Trophoblast cell (in vitro differentiated cells and primary cell): Measurements from ENCODE around the gene SLC6A18.

Source experiments
- DNase-seq, 2 donors: peaks; one replicate each; pipeline ENCODE4 v3.0.0-alpha.2; 2016
- H2AFZ ChIP-seq: 2 replicates; pipeline ENCODE4 v1.6.1; 2013; ENCODE audit warnings: low read length, moderate library complexity, mild to moderate bottlenecking; ENCODE audit not compliant: insufficient read depth, poor library complexity
- H2AK5ac ChIP-seq: 2 replicates; pipeline ENCODE4 v1.6.1; 2013; ENCODE audit warnings: mild to moderate bottlenecking, low read length
- H2BK120ac ChIP-seq: 2 replicates; pipeline ENCODE4 v1.6.1; 2013; ENCODE audit warnings: low read length, mild to moderate bottlenecking, moderate library complexity; ENCODE audit not compliant: insufficient read depth, poor library complexity
- H2BK12ac ChIP-seq: 2 replicates; pipeline ENCODE4 v1.6.1; 2013; ENCODE audit warnings: mild to moderate bottlenecking, low read length, moderate library complexity
- H2BK5ac ChIP-seq: 2 replicates; pipeline ENCODE4 v1.6.1; 2013; ENCODE audit warnings: low read length, low read depth, moderate library complexity, mild to moderate bottlenecking; ENCODE audit not compliant: poor library complexity
- H3K14ac ChIP-seq: 2 replicates; pipeline ENCODE4 v1.6.1; 2013; ENCODE audit warnings: mild to moderate bottlenecking, low read length
- H3K18ac ChIP-seq: 2 replicates; pipeline ENCODE4 v1.6.1; 2013; ENCODE audit warnings: mild to moderate bottlenecking, low read length
- H3K23ac ChIP-seq: 2 replicates; pipeline ENCODE4 v1.6.1; 2013; ENCODE audit warnings: low read length
- H3K27ac ChIP-seq: 2 replicates; pipeline ENCODE4 v1.5.1; 2013; ENCODE audit warnings: low read depth, mild to moderate bottlenecking, inconsistent platforms, low read length, moderate library complexity
- H3K27me3 ChIP-seq: 2 replicates; pipeline ENCODE4 v1.6.1; 2013; ENCODE audit warnings: inconsistent platforms, mild to moderate bottlenecking, low read length, moderate library complexity; ENCODE audit not compliant: insufficient read depth
- H3K36me3 ChIP-seq, 2 experiments: 1 replicate in 1 of 2; 2 replicates in 1 of 2; pipeline ENCODE4 v1.6.1; 2013; ENCODE audit warnings: low read length in 2 of 2, mild to moderate bottlenecking in 2 of 2, moderate library complexity in 1 of 2; ENCODE audit not compliant: insufficient read depth in 2 of 2, control insufficient read depth in 1 of 2
- H3K4ac ChIP-seq: 2 replicates; pipeline ENCODE4 v1.6.1; 2013; ENCODE audit warnings: low read depth, mild to moderate bottlenecking, low read length, moderate library complexity
- H3K4me1 ChIP-seq, 2 experiments: 1 replicate in 1 of 2; 2 replicates in 1 of 2; pipeline ENCODE4 v1.6.1; 2013; ENCODE audit warnings: low read length in 2 of 2, mild to moderate bottlenecking in 2 of 2, moderate library complexity in 1 of 2; ENCODE audit not compliant: insufficient read depth in 2 of 2, control insufficient read depth in 1 of 2
- H3K4me2 ChIP-seq: 2 replicates; pipeline ENCODE4 v1.6.1; 2013; ENCODE audit warnings: inconsistent platforms, mild to moderate bottlenecking, low read length, moderate library complexity
- H3K4me3 ChIP-seq: 2 replicates; pipeline ENCODE4 v1.5.1; 2013; ENCODE audit warnings: mild to moderate bottlenecking, low read depth, low read length, inconsistent platforms
- H3K79me1 ChIP-seq: one replicate; pipeline ENCODE4 v1.6.1; 2013; ENCODE audit warnings: low read length
- H3K79me2 ChIP-seq: 2 replicates; pipeline ENCODE4 v1.6.1; 2013; ENCODE audit warnings: low read length, mild to moderate bottlenecking; ENCODE audit not compliant: control insufficient read depth, insufficient read depth, poor library complexity
- H3K9ac ChIP-seq: 2 replicates; pipeline ENCODE4 v1.6.1; 2013; ENCODE audit warnings: mild to moderate bottlenecking, low read length
- H3K9me3 ChIP-seq: 2 replicates; pipeline ENCODE4 v1.6.1; 2013; ENCODE audit warnings: low read depth, mild to moderate bottlenecking, control low read depth, inconsistent platforms, low read length; ENCODE audit not compliant: insufficient read depth
- H4K12ac ChIP-seq: 2 replicates; pipeline ENCODE4 v1.6.1; 2013; ENCODE audit warnings: low read depth, mild to moderate bottlenecking, low read length, moderate library complexity
- H4K8ac ChIP-seq: 2 replicates; pipeline ENCODE4 v1.6.1; 2013; ENCODE audit warnings: low read depth, mild to moderate bottlenecking, low read length, moderate library complexity
- H4K91ac ChIP-seq: one replicate; pipeline ENCODE4 v1.6.1; 2013; ENCODE audit warnings: low read depth, mild to moderate bottlenecking, low read length, moderate library complexity
- WGBS: extraction: QIAGEN DNeasy Blood & Tissue Kit; methylation state at CpG from one replicate; pipeline ENCODE4 v1.1.7; 2013; ENCODE audit warnings: missing lambda C conversion rate; ENCODE audit not compliant: insufficient read length, insufficient coverage; ENCODE audit errors: extremely low coverage; 5-methylcytosine and 5-hydroxymethylcytosine counted together

Gene SLC6A18

GRCh38 chr5:1183424-1184162 lies 41.6 kb upstream of the SLC6A18 start:
- H3K4ac ChIP-seq: no peak overlapping the region
- no peaks in the 10 kb centered on the region for H3K36me3 ChIP-seq
- H4K91ac ChIP-seq: no peak overlapping the region
- no peak overlapping the region for H3K9ac ChIP-seq
- H3K23ac ChIP-seq: no peak overlapping the region
- H2AK5ac ChIP-seq: no peak overlapping the region
- no peaks in the 10 kb centered on the region for H3K4me1 ChIP-seq
- no peak overlapping the region for H3K18ac ChIP-seq
- H3K79me2 ChIP-seq: no peaks in the 10 kb centered on the region
- H3K27me3 ChIP-seq: no peaks in the 10 kb centered on the region
- no peak overlapping the region for H3K14ac ChIP-seq
- no peak overlapping the region for H2BK120ac ChIP-seq
- H2BK5ac ChIP-seq: no peak overlapping the region
- no peak overlapping the region for H3K4me2 ChIP-seq
- no peak overlapping the region for H2BK12ac ChIP-seq
- no peak overlapping the region for H4K12ac ChIP-seq
- no CpG with 5 or more reads among the region's 18 CpGs for WGBS
- no peak overlapping the region for H4K8ac ChIP-seq
- H3K4me3 ChIP-seq: no peak overlapping the region
- no peak overlapping the region for H3K27ac ChIP-seq
- no peaks in the 10 kb centered on the region for H3K9me3 ChIP-seq
- H2AFZ ChIP-seq: no peak overlapping the region
- no peak for DNase-seq
- no peaks in the 10 kb centered on the region for H3K79me1 ChIP-seq

- no peak overlapping the region for H3K27ac ChIP-seq
- no peak overlapping the region for H4K91ac ChIP-seq
- no peaks in the 10 kb centered on the region for H3K79me2 ChIP-seq
- H3K9me3 ChIP-seq: no peaks in the 10 kb centered on the region
- no peaks in the 10 kb centered on the region for H3K4me1 ChIP-seq
- no peak overlapping the region for H3K4ac ChIP-seq
- H2BK12ac ChIP-seq: no peak overlapping the region
- no peak overlapping the region for H3K9ac ChIP-seq
- H3K79me1 ChIP-seq: no peaks in the 10 kb centered on the region
- no peak overlapping the region for H3K4me3 ChIP-seq
- no peak overlapping the region for H4K12ac ChIP-seq
- H2AFZ ChIP-seq: no peak overlapping the region
- no peak overlapping the region for H3K18ac ChIP-seq
- no peak overlapping the region for H3K14ac ChIP-seq
- no peak for DNase-seq
- no peak overlapping the region for H2AK5ac ChIP-seq
- no peak overlapping the region for H3K4me2 ChIP-seq
- no peaks in the 10 kb centered on the region for H3K36me3 ChIP-seq
- H3K23ac ChIP-seq: no peak overlapping the region
- no peak overlapping the region for H4K8ac ChIP-seq
- H2BK120ac ChIP-seq: no peak overlapping the region
- H2BK5ac ChIP-seq: no peak overlapping the region
- WGBS: no CpG with 5 or more reads among the region's 8 CpGs
- no peaks in the 10 kb centered on the region for H3K27me3 ChIP-seq
These were observed 41.1 kb upstream of the SLC6A18 start for GRCh38 chr5:1184163-1184470.

DNA sequence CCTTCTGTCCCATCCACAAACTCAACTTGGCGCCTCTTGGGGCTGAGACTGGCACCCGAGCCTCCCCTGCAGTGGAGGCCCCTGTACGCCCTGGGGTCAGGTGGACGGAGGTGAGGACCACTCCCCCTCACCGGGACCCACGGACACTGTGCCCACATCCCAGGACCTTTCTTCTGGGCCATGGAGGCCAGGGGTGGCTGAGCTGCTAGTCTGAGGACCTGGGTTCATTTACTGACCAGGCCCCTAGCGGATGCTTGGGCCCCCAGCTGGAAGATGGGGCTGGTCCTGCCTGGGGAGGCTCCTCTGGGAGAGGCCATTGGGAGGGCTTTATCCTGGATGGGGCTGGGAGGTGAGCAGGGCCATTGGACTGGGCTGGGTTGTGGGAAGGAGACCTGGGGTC lies 40.7 kb upstream of the SLC6A18 start:
- Histone ChIP-seq H3K9me3 (no peaks in the 10 kb centered on the region), H2AFZ (no peak overlapping the region), H3K27ac (no peak overlapping the region), H3K4me3 (no peak overlapping the region), H3K4me2 (no peak overlapping the region), H4K12ac (no peak overlapping the region), H3K4me1 (no peaks in the 10 kb centered on the region), H3K79me2 (no peaks in the 10 kb centered on the region), H4K91ac (no peak overlapping the region), H2BK12ac (no peak overlapping the region), H2BK5ac (no peak overlapping the region), H3K23ac (no peak overlapping the region), H3K14ac (no peak overlapping the region), H4K8ac (no peak overlapping the region), H3K18ac (no peak overlapping the region), H3K79me1 (no peaks in the 10 kb centered on the region), H3K27me3 (no peaks in the 10 kb centered on the region), H3K36me3 (no peaks in the 10 kb centered on the region), H2BK120ac (no peak overlapping the region), H3K4ac (no peak overlapping the region), H2AK5ac (no peak overlapping the region), H3K9ac (no peak overlapping the region)
- DNase-seq: no peak
- no CpG with 5 or more reads among the region's 7 CpGs for WGBS

DNA sequence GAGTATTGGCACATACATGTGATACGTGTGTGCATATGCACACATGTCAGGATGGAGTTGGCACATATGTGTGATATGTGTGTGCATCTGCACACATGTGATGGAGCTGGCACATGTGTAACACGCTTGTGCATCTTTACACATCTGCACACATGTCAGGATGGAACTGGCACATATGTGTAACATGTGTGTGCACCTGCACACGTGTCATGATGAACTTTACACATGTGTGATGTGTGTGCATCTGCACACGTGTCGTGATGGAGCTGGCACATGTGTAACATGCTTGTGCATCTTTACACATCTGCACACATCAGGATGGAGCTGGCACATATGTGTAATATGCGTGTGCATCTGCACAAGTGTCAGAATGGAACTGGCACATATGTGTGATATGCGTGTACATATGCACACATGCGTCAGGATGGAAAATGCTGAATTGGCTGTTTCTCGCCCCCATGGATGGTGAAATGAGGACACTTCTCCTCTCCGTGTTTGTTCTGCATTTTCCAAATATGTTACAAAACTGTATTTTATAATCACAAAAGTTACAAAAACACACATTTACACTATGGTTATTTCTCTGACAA lies 40.0 kb upstream of the SLC6A18 start:
- Histone ChIP-seq H2AK5ac (no peak overlapping the region), H4K91ac (no peak overlapping the region), H3K79me1 (no peaks in the 10 kb centered on the region), H2AFZ (no peak overlapping the region), H3K14ac (no peak overlapping the region), H4K12ac (no peak overlapping the region), H3K36me3 (no peaks in the 10 kb centered on the region), H2BK120ac (no peak overlapping the region), H2BK12ac (no peak overlapping the region), H3K18ac (no peak overlapping the region), H3K4me3 (peak overlapping the region; percentile 14), H3K4me2 (no peak overlapping the region), H4K8ac (no peak overlapping the region), H3K4ac (no peak overlapping the region), H3K79me2 (no peaks in the 10 kb centered on the region), H3K23ac (no peak overlapping the region), H3K4me1 (no peaks in the 10 kb centered on the region), H2BK5ac (no peak overlapping the region), H3K27ac (no peak overlapping the region), H3K9me3 (no peaks in the 10 kb centered on the region), H3K9ac (no peak overlapping the region), H3K27me3 (no peaks in the 10 kb centered on the region)
- no peak for DNase-seq
- WGBS: no CpG with 5 or more reads among the region's 10 CpGs
